Neural crest cell (in vitro differentiated cells): ENCODE results near the gene IGDCC3. TPM values are rescaled to one million over a fixed set of nuclear protein-coding genes. Genes with fewer than 3 reads are reported as not detected.

Source experiments
- DNase-seq: peaks from one replicate; pipeline ENCODE4 v3.0.0; 2021; ENCODE audit warnings: low read depth, mixed read lengths, low spot score
- H3K27ac Mint-ChIP-seq: one replicate; pipeline ENCODE4 v1.8.0; 2021; ENCODE audit warnings: mild to moderate bottlenecking, mixed read lengths; ENCODE audit not compliant: unreplicated experiment
- H3K27me3 Mint-ChIP-seq: 2 replicates; pipeline ENCODE4 v1.8.0; 2021; ENCODE audit warnings: low read depth, mild to moderate bottlenecking, mixed read lengths
- H3K36me3 Mint-ChIP-seq: 2 replicates; pipeline ENCODE4 v1.8.0; 2021; ENCODE audit warnings: low read depth, mild to moderate bottlenecking, mixed read lengths
- H3K4me1 Mint-ChIP-seq: 2 replicates; pipeline ENCODE4 v1.8.0; 2021; ENCODE audit warnings: mixed read lengths
- H3K4me3 Mint-ChIP-seq: one replicate; pipeline ENCODE4 v1.8.0; 2021; ENCODE audit warnings: mild to moderate bottlenecking, mixed read lengths
- H3K9me3 Mint-ChIP-seq: 2 replicates; pipeline ENCODE4 v1.8.0; 2021; ENCODE audit warnings: mixed read lengths
- total RNA-seq: library from RNA; stranded (reverse); gene quantifications from 2 replicates; pipeline ENCODE4 v1.2.1, GENCODE V29; 2021
- TF ChIP-seq, protein P1 (sequence below): fragments of 200-600 bp; sonication (generic); conservative IDR thresholded peaks from 2 replicates; pipeline ENCODE4 v1.5.0; 2021; ENCODE audit warnings: antibody characterized with exemption, mild to moderate bottlenecking

IGDCC3 gene
- total RNA-seq, 1 donor from 2014 or later = 300 TPM

DNA sequence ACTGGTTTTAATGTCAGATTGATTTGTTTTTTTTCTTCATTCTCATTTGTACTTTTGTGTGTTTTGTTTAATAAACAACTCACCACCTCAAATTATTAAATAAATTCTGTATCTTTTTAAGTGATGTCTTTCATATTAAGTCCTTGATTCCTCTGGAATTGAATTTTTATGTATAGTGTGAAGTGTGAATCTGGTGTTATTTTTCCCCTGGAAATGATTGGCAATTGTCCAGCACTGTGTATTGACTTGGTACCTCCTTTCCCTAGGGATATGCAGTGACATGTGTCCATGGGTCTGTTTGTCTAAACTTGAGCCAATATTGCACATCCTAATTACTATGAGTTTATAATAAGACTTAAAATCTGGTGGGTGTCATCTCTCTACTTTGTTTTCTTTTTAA is 71.3 kb downstream of the IGDCC3 start:
- no peak overlapping the region for H3K4me3 Mint-ChIP-seq
- DNase-seq = no peak
- no peaks in the 10 kb centered on the region for H3K36me3 Mint-ChIP-seq
- H3K9me3 Mint-ChIP-seq = no peaks in the 10 kb centered on the region
- H3K4me1 Mint-ChIP-seq = peaks cover 29% of the 10 kb centered on the region
- no peak overlapping the region for H3K27ac Mint-ChIP-seq
- H3K27me3 Mint-ChIP-seq = peaks cover 17% of the 10 kb centered on the region
- TF ChIP-seq, protein P1, sequence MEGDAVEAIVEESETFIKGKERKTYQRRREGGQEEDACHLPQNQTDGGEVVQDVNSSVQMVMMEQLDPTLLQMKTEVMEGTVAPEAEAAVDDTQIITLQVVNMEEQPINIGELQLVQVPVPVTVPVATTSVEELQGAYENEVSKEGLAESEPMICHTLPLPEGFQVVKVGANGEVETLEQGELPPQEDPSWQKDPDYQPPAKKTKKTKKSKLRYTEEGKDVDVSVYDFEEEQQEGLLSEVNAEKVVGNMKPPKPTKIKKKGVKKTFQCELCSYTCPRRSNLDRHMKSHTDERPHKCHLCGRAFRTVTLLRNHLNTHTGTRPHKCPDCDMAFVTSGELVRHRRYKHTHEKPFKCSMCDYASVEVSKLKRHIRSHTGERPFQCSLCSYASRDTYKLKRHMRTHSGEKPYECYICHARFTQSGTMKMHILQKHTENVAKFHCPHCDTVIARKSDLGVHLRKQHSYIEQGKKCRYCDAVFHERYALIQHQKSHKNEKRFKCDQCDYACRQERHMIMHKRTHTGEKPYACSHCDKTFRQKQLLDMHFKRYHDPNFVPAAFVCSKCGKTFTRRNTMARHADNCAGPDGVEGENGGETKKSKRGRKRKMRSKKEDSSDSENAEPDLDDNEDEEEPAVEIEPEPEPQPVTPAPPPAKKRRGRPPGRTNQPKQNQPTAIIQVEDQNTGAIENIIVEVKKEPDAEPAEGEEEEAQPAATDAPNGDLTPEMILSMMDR = no peak

GRCh38 chr15:65305776-65306175 is 72.0 kb downstream of the IGDCC3 start:
- no peaks in the 10 kb centered on the region for H3K9me3 Mint-ChIP-seq
- H3K27me3 Mint-ChIP-seq = peaks cover 17% of the 10 kb centered on the region
- no peak overlapping the region for H3K27ac Mint-ChIP-seq
- H3K4me1 Mint-ChIP-seq = peaks cover 29% of the 10 kb centered on the region
- H3K4me3 Mint-ChIP-seq = peak overlapping the region; percentile 20
- TF ChIP-seq, protein P1 = no peak
- H3K36me3 Mint-ChIP-seq = no peaks in the 10 kb centered on the region
- no peak for DNase-seq

DNA sequence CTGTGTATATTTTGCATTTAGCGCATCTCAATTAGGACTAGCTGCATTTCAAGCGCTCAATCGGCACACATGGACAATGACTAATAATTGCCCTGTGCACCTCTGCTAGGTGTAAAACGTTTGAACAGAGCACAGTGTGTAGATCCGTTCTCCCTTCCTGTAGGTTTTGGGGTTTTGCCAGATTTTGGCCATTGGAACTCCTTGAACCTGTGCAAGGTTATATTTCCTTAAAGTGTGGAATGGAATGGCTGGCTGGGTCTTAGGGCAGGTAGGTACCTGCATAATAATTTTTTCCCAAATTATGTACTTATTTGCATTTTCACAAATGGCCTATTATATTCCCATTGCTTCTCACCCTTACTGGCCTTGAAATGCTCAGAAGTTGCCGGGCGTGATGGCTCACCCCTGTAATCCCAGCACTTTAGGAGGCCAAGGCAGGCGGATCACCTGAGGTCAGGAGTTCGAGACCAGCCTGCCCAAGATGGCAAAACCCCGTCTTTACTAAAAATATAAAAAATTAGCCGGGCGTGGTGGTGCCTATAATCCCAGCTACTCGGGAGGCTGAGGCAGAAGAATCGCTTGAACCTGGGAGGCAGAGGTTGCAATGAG is 72.5 kb downstream of the IGDCC3 start:
- no peaks in the 10 kb centered on the region for H3K9me3 Mint-ChIP-seq
- peaks cover 29% of the 10 kb centered on the region for H3K4me1 Mint-ChIP-seq
- no peak overlapping the region for H3K27ac Mint-ChIP-seq
- no peak for DNase-seq
- peaks cover 17% of the 10 kb centered on the region for H3K27me3 Mint-ChIP-seq
- H3K36me3 Mint-ChIP-seq = no peaks in the 10 kb centered on the region
- H3K4me3 Mint-ChIP-seq = peak overlapping the region; percentile 91
- TF ChIP-seq, protein P1 = no peak

- peak within 1 kb of the TSS; percentile 91 for H3K4me3 Mint-ChIP-seq
- peaks cover 17% of the 10 kb centered on the region for H3K27me3 Mint-ChIP-seq
- peak; percentile 79 for DNase-seq
Observed at GRCh38 chr15:65304381-65305149, 73.2 kb downstream of the IGDCC3 start, which contains the start of gene RNU5B-1. TSS of gene RNU5B-1 (plus strand) at chr15:65304677.

GRCh38 chr15:65303687-65304380 is 74.0 kb downstream of the IGDCC3 start:
- H3K4me3 Mint-ChIP-seq = peak overlapping the region; percentile 91
- H3K9me3 Mint-ChIP-seq = no peaks in the 10 kb centered on the region
- peaks cover 17% of the 10 kb centered on the region for H3K27me3 Mint-ChIP-seq
- TF ChIP-seq, protein P1 = no peak
- DNase-seq = no peak
- H3K27ac Mint-ChIP-seq = peak overlapping the region; percentile 99
- H3K36me3 Mint-ChIP-seq = no peaks in the 10 kb centered on the region
- H3K4me1 Mint-ChIP-seq = peaks cover 29% of the 10 kb centered on the region

More at GRCh38 chr15:65304381-65305149, 73.2 kb downstream of the IGDCC3 start, which contains the start of gene RNU5B-1:
- TF ChIP-seq, protein P1 = peak; percentile 96
- H3K4me1 Mint-ChIP-seq = peaks cover 29% of the 10 kb centered on the region
- H3K27ac Mint-ChIP-seq = peak within 1 kb of the TSS; percentile 99
- no peaks in the 10 kb centered on the region for H3K9me3 Mint-ChIP-seq
- no peaks in the 10 kb centered on the region for H3K36me3 Mint-ChIP-seq
